NCI-H748 (cell line): ENCODE results near the gene DOCK11.
"Not testable (repeated sequence)": the region's sequence is repeated elsewhere in the genome, so short reads cannot be mapped to it uniquely, and the experiment has no call there.

Experiments used
- DNase-seq: peaks from one replicate; lab custom pipeline; 2025; ENCODE audit not compliant: unreplicated experiment; lab: John Stamatoyannopoulos, UW

The DOCK11 gene

GRCh38 chrX:118729042-118729652 is 233.5 kb downstream of the DOCK11 start:
- no peak for DNase-seq

GRCh38 chrX:118730500-118731247 is 235.1 kb downstream of the DOCK11 start:
- no peak for DNase-seq

DNA sequence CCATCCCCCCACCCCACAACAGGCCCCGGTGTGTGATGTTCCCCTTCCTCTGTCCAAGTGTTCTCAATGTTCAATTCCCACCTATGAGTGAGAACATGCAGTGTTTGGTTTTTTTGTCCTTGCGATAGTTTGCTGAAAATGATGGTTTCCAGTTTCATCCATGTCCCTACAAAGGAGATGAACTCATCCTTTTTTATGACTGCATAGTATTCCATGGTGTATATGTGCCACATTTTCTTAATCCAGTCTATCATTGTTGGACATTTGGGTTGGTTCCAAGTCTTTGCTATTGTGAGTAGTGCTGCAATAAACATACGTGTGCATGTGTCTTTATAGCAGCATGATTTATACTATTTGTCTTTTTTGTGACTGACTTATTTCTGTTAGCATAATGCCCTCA is 236.9 kb downstream of the DOCK11 start:
- DNase-seq, result not testable (repeated sequence)

GRCh38 chrX:118734909-118735308 is 239.3 kb downstream of the DOCK11 start:
- DNase-seq, result no peak
